Anterior cingulate cortex (tissue), 58 donors: Measurements from ENCODE around the gene FGFR4.

Experiments used
- DNase-seq, 58 donors: peaks; one replicate each; lab custom pipeline; 2025; lab: John Stamatoyannopoulos, UW

FGFR4 gene

GRCh38 chr5:177083357-177083756 lies 3.4 kb upstream of the FGFR4 start:
- no peak for DNase-seq

- DNase-seq: no peak
These were observed 2.5 kb upstream of the FGFR4 start for GRCh38 chr5:177084175-177084574.

- no peak for DNase-seq
These were observed 596 bp upstream of the FGFR4 start for GRCh38 chr5:177085985-177086653.

GRCh38 chr5:177087398-177088005 lies 787 bp downstream of the FGFR4 start:
- no peak for DNase-seq

- no peak for DNase-seq
These were observed 2.4 kb downstream of the FGFR4 start for GRCh38 chr5:177089127-177089526.

GRCh38 chr5:177089825-177090641 lies 3.3 kb downstream of the FGFR4 start:
- no peak for DNase-seq

- DNase-seq: no peak
These were observed 4.1 kb downstream of the FGFR4 start for GRCh38 chr5:177090813-177091212.

- no peak for DNase-seq
These were observed 4.5 kb downstream of the FGFR4 start for GRCh38 chr5:177091232-177091631.

- no peak for DNase-seq
These were observed 5.7 kb downstream of the FGFR4 start for GRCh38 chr5:177092178-177093081.

- DNase-seq: no peak
These were observed 6.5 kb downstream of the FGFR4 start for GRCh38 chr5:177093082-177093712.

GRCh38 chr5:177093803-177094202 lies 7.1 kb downstream of the FGFR4 start:
- no peak for DNase-seq

GRCh38 chr5:177094224-177095087 lies 7.7 kb downstream of the FGFR4 start:
- no peak for DNase-seq

GRCh38 chr5:177095088-177095669 lies 8.5 kb downstream of the FGFR4 start:
- DNase-seq: no peak

GRCh38 chr5:177096162-177097015 lies 9.7 kb downstream of the FGFR4 start:
- no peak for DNase-seq

GRCh38 chr5:177097016-177097985 lies 10.6 kb downstream of the FGFR4 start:
- no peak for DNase-seq

- no peak for DNase-seq
These were observed 11.4 kb downstream of the FGFR4 start for GRCh38 chr5:177098120-177098469.
